GM19238 (cell line): ENCODE data around the gene ALDH16A1.
"Not testable (repeated sequence)": the region's sequence is repeated elsewhere in the genome, so short reads cannot be mapped to it uniquely, and the experiment has no call there.

Experiments used
- DNase-seq: peaks from one replicate; pipeline ENCODE4 v3.0.0; 2011; ENCODE audit warnings: low spot score; ENCODE audit not compliant: insufficient read length

The ALDH16A1 gene

GRCh38 chr19:49462492-49462891, 9.5 kb downstream of the ALDH16A1 start:
- no peak for DNase-seq

- no peak for DNase-seq
These were observed 11.1 kb downstream of the ALDH16A1 start for GRCh38 chr19:49463960-49464740.

DNA sequence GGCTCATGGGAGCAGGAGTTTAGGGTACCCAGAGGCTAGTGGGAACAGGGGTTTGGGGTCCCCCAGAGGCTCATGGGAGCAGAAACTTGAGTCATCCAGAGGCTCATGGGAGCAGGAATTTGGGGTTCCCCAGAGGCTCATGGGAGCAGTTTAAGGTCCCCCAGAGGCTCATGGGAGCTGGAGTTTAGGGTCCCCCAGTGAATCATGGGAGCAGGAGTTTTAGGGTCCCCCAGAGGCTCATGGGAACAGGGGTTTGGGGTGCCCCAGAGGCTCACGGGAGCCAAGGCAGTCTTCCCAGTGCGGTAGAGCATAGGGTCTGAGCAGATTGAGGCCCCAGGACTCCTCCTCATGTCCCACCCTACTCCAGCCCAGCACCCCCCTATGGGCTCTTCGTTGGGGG, 12.3 kb downstream of the ALDH16A1 start:
- no peak for DNase-seq

DNA sequence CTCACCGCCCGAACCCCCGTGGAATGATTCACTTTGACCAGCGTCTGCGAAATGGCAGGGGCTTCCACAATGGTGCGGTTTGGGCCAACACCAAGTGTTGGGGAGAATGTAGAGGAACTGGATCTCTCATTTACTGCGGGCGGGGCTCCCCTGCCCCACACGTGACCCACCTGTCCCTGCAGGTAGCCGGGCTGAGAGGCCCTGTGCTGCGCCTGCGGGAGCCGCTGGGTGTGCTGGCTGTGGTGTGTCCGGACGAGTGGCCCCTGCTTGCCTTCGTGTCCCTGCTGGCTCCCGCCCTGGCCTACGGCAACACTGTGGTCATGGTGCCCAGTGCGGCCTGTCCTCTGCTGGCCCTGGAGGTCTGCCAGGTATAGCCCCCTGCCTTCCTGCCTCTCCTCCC, 15.2 kb downstream of the ALDH16A1 start:
- no peak for DNase-seq

DNA sequence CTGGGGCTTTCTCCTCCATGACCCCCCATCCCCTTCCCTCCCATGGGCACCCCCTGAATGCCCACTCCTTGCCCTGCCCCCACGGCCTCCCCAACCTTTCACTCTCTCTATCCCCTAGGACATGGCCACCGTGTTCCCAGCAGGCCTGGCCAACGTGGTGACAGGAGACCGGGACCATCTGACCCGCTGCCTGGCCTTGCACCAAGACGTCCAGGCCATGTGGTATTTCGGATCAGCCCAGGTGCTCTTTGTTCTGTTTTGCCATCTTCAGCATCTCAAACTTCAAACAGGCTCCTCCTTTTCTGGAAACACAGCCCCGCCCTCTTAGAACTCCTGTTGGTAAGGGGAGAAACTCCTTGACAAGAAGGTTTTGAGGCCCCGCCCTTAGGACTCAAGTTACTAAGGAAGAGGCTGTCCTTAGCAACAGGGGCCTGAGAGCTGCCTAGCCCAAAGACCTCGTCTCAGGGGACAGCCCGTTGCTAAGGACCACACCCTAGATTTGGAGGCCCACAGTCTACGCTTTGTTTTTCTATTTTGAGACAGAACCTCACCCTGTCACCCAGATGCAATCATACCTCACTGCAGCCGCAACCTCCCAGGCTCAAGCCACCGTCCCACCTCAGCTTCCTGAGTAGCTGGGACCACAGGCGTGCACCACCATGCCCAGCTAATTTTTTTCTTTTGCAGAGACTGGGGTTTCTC, 15.9 kb downstream of the ALDH16A1 start:
- peak; percentile 67 for DNase-seq

GRCh38 chr19:49469828-49470614, 17.0 kb downstream of the ALDH16A1 start:
- DNase-seq = peak; percentile 69

DNA sequence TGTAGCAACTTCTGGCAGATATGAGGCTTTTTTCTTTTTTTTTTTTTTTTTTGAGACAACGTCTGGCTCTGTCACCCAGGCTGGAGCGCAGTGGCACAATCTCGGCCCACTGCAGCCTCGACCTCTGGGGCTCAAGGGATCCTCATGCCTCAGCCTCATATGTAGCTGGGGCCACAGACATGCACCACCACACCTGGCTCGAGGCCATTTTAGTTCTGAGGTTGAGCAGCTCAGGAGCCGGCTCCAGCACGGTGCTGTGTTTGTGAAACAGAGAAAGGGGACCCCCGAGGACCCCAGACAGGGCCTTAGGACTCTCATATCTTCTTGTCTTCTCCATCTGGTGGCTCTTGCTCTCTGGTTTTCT, 17.6 kb downstream of the ALDH16A1 start:
- DNase-seq = no peak

DNA sequence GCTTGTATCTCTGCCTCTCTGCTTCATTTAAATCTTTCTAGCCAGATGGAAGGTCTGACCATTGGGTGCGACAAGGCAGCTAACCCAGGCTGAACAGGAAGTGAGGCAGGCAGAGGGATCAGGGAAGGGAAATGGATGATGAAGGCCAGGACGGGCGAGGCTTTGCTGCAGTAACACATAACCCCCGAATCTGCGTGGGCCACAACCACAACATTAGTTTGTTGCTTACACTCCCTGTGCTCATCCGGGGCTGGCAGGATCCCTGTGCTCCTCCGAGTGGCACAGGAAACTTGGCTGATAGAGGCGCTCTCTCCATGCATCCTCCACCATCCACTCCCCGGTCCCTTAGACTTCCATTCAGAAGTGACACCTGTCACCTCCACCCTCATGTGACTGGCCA, 19.9 kb downstream of the ALDH16A1 start:
- no peak for DNase-seq

DNA sequence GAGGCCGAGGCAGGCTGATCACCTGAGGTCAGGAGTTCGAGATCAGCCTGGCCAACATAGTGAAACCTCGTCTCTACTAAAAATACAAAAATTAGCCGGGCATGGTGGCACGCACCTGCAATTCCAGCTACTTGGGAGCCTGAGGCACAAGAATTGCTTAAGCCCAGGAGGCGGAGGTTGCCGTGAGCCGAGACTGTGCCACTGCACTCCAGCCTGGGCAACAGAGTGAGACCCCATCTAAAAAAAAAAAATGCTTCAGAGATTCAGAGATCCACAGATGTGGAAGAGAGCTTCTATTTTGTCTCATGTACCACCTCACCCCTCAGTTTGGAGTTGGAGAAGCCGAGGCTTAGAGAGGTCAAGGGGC, 20.5 kb downstream of the ALDH16A1 start:
- DNase-seq = not testable (repeated sequence)

DNA sequence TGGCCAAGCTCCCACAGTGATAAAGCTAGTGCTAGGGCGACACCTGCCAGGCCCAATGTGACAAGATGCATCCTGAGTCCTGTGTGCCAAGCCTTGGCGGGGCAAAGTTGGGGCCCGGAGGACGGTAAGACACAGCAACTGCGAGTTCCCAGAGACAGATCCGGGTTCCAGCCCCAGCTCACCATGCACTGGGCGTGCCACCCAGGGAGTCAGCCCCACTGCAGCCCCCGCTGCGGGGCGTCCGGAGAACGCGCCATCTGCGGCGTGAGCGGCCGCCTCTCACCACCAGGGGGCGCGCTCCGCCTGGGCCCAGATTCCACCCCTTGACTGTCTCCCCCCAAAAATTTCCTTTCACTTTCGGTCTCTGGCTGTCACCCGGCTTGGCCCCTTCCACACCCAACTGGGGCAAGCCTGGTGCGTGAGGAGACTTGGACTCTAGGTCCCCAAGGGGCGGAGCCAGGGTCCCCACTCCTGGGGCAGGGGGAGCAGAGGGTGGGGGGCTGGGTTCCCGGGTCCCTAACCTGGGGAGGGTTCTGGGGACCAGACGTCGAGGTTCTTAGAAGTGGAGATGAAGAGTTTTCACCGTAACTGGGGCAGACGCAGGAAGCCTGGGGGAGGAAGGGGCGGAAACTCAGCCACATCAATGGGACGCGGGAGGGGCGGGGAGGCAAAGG, 21.0 kb downstream of the ALDH16A1 start, which contains the start of gene FLT3LG:
Gene FLT3LG (plus strand): TSS at position 348 of the 674 bp plus-strand sequence. CDS start 425 bp downstream, outside the sequence.
- peak; percentile 97 for DNase-seq

- DNase-seq = no peak
These were observed 21.5 kb downstream of the ALDH16A1 start for GRCh38 chr19:49474542-49474924.

DNA sequence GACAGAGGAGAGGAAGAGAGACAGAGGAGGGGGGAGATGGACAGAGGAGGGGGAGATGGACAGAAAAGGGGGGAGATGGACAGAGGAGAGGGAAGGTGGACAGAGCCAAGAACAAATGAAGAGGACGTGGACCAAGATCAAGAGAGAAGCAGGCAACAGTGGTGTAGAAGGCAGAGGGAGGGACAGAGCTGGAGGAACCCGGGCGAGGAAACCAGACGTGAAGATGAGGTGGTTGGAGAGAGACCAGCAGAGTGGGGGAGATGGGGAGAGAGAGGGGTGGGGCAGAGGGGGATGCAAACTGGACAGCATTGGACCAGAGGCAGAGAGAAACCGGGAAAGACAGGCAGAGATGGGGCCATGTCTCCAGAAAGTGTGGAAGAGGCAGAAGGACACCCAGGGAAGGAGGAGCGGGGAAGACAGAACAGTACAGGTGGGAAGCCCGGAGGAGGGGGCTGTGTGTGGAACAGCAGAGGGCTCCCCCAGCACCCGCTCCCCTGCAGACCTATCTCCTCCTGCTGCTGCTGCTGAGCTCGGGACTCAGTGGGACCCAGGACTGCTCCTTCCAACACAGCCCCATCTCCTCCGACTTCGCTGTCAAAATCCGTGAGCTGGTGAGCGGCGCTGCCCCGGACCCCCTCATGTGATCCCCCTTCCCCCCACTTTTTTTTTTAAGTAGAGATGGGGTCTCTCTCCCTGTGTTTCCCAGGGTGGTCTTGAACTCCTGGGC, 22.3 kb downstream of the ALDH16A1 start:
- no peak for DNase-seq

DNA sequence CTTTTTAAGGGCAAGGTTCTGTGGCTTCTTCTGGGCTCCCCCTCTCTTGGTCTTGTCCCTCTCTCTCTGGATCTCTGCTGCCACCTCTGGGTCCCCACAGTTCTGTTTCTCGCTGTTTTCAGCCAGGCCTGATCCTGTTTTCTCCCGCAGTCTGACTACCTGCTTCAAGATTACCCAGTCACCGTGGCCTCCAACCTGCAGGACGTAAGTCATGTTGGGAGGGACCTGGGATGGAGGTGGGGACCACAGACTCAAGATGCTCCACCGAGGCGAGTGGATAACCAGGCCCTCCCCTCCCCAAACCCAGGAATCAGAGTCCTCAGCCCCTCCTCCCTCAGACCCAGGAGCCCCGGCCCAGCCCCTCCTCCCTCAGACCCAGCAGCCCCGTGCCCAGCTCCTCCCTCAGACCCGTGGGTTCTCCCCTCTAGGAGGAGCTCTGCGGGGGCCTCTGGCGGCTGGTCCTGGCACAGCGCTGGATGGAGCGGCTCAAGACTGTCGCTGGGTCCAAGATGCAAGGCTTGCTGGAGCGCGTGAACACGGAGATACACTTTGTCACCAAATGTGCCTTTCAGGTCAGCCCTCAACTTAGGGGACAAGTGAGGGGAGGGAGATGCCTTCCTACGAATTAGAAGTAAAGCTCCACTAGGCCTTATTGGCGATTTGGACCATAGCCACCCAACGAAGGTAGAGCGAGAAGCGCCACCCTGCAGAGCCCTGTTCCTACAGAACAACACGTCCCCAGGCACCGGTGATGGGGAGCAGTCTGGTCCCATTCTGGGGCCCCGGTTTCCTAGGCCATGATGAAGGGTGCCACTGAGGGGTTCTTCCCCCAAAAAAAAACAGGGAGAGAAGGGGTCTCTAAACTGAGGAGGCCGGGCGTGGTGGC, 23.2 kb downstream of the ALDH16A1 start:
- DNase-seq = no peak

GRCh38 chr19:49479975-49480628, 27.1 kb downstream of the ALDH16A1 start:
- no peak for DNase-seq

DNA sequence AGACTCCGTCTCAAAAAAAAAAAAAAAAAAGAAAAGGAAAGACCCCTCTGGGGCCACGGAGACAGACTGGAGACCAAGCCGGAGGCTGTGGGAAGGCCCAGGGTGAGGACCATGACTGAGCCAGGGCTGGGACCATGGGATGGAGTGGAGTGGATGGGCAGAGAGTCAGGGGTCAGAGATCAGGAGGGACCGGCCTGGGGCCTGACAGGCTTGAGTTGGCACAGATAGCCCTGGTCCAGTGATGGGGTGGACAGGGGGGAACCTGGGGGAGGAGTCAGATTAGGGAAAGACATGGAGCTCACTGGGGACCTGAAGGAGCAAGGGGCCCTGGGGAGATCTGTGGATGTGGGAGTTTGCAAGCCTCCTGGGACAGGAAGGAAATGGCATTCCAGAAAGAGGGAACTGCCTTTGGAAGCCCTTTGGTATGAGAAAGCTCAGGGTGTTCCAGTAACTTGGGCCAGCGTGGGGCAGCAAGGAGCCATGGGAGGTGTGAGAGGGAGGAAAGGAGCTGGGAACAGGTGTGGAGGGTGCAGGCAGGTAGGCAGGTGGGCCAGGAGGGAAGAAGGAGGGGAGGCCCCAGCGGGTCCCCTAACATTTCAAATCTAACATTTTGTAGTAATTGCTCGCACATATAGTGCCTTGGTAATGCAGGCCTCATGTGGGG, 28.1 kb downstream of the ALDH16A1 start:
- no peak for DNase-seq

- DNase-seq = no peak
These were observed 33.2 kb downstream of the ALDH16A1 start for GRCh38 chr19:49486232-49486631.

GRCh38 chr19:49486710-49487276, 33.8 kb downstream of the ALDH16A1 start:
- no peak for DNase-seq

GRCh38 chr19:49487277-49488045, 34.4 kb downstream of the ALDH16A1 start, which contains the start of gene RPL13A:
Gene RPL13A (plus strand): TSS chr19:49487608. CDS start chr19:49487630, 22 bp downstream.
- peak; percentile 94 for DNase-seq
